Transverse colon (tissue), 4 donors: Measurements from ENCODE around the gene COL4A6.
"Not testable (repeated sequence)": the region's sequence is repeated elsewhere in the genome, so short reads cannot be mapped to it uniquely, and the experiment has no call there.

ENCODE experiments used
- EP300 ChIP-seq: sonication (generic); formaldehyde crosslinking; IDR thresholded peaks from one replicate; pipeline ENCODE4 v1.6.1; 2017; ENCODE audit warnings: antibody characterized with exemption, low read depth
- POLR2AphosphoS5 ChIP-seq, 3 donors: sonication (generic); formaldehyde crosslinking; IDR thresholded peaks; one replicate each; pipeline ENCODE4 v1.6.1; 2016; ENCODE audit warnings: antibody characterized with exemption in 3 of 3
- TF ChIP-seq, protein P1 (sequence below), 5 experiments: fragments of 200-600 bp in 3 of 5; fragments of 450-650 bp in 2 of 5; sonication (generic) in 3 of 5; IDR thresholded peaks; 1 replicate in 2 of 5; 2 replicates in 3 of 5; pipeline ENCODE4 v1.5.1; 2016 to 2017; ENCODE audit warnings: antibody characterized with exemption in 5 of 5, inconsistent platforms in 3 of 5, mild to moderate bottlenecking in 2 of 5, moderate library complexity in 1 of 5

DNA sequence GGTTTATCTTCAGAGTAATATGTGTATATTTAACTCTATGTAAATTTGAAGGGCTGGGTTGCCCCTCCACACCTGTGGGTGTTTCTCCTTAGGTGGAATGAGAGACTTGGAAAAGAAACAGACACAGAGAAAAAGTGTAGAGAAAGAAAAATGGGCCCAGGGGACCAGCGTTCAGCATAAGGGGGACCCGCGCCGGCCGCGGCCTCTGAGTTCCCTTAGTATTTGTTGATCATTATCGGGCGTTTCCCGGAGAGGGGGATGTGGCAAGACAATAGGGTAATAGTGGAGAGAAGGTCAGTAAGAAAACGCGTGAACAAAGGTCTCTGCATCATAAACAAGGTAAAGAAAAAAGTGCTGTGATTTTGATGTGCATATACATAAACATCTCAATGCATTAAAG, 61.4 kb downstream of the COL4A6 start:
- not testable (repeated sequence) for TF ChIP-seq EP300; POLR2AphosphoS5 (IDR thresholded peaks at IDR 0.05)
- TF ChIP-seq, protein P1, sequence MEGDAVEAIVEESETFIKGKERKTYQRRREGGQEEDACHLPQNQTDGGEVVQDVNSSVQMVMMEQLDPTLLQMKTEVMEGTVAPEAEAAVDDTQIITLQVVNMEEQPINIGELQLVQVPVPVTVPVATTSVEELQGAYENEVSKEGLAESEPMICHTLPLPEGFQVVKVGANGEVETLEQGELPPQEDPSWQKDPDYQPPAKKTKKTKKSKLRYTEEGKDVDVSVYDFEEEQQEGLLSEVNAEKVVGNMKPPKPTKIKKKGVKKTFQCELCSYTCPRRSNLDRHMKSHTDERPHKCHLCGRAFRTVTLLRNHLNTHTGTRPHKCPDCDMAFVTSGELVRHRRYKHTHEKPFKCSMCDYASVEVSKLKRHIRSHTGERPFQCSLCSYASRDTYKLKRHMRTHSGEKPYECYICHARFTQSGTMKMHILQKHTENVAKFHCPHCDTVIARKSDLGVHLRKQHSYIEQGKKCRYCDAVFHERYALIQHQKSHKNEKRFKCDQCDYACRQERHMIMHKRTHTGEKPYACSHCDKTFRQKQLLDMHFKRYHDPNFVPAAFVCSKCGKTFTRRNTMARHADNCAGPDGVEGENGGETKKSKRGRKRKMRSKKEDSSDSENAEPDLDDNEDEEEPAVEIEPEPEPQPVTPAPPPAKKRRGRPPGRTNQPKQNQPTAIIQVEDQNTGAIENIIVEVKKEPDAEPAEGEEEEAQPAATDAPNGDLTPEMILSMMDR (IDR thresholded peaks at IDR 0.05): not testable (repeated sequence)
